Measurements from ENCODE around the gene A2ML1.

DNA sequence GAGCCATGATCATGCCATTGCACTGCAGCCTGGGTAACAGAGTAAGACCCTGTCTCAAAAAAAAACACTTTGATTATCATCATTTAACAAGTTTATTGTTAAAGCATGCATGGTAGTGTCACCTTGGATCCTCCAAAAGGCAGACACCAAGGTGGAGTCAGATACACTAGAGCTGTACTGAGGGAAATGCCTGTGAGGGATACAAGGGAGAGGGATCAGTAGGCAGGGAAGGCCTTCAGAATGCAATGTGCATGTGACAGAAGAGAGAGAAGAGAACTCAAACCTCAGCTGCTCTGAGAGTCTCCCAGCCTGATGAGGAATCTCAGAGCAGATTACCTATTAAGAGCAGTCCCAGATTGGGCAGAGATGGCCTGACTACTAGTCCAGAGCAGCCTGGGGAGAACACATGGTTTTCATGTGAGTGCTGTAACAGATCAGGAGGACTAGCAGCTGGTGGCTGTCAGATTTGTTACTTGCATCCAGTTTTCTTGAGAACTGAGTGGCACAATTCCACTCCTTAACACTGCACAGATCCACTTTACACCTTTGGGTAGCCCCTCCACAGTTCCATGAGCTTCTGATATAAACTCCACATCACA, 38.0 kb upstream of the A2ML1 start:
- TF ChIP-seq, protein P1, sequence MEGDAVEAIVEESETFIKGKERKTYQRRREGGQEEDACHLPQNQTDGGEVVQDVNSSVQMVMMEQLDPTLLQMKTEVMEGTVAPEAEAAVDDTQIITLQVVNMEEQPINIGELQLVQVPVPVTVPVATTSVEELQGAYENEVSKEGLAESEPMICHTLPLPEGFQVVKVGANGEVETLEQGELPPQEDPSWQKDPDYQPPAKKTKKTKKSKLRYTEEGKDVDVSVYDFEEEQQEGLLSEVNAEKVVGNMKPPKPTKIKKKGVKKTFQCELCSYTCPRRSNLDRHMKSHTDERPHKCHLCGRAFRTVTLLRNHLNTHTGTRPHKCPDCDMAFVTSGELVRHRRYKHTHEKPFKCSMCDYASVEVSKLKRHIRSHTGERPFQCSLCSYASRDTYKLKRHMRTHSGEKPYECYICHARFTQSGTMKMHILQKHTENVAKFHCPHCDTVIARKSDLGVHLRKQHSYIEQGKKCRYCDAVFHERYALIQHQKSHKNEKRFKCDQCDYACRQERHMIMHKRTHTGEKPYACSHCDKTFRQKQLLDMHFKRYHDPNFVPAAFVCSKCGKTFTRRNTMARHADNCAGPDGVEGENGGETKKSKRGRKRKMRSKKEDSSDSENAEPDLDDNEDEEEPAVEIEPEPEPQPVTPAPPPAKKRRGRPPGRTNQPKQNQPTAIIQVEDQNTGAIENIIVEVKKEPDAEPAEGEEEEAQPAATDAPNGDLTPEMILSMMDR (IDR thresholded peaks at IDR 0.05) = no peak
- TF ChIP-seq EP300 (IDR thresholded peaks at IDR 0.05; ENCODE audit: low read depth) (no peak), POLR2A (IDR thresholded peaks at IDR 0.05) (no peak)
